GM18867 (cell line): ENCODE results near the gene ISYNA1.
A peak's percentile ranks its signal among the peaks of the same experiment; 100 is the strongest.

Experiments used
- ATAC-seq: cut with Tn5 transposase; IDR thresholded peaks from one replicate; pipeline ENCODE4 v1.9.1; 2021; ENCODE audit warnings: mild to moderate bottlenecking, moderate library complexity; ENCODE audit not compliant: unreplicated experiment

ISYNA1 gene

DNA sequence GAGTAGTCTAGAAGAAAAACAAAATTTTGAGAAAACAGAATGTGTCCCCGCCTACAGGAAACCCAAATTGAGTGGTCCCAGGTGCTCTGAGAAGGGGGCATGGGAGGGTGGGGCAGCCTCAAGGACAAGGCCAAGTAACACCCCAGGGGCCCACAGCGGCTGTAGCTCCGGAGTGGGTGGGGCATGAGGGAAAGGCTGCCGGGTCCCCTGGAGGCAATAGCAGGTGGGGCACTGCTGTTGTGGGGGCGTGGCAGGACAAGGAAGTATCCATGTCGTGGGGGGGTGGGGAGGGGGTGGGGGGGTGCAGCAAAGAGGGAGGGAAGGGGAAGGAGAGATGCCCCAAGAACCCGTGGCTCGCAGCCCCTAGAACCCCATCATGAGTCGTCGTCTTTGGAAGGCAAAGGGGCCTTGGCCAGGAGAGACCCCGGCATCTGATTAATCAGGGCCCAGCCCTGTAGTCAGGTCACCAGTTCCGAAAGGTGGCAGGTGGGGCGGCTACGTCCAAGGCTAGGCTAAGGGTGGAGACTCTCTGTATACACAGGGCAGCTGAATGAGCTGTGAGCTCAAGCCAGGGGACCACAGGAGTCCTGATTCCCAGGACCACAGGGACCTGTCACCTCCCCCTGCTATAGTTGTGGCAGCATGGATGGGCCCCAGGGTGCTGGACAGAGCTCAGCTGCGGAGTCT is 7.5 kb upstream of the ISYNA1 start:
- ATAC-seq, result no peak

GRCh38 chr19:18444513-18444912 is 6.6 kb upstream of the ISYNA1 start:
- no peak for ATAC-seq

- no peak for ATAC-seq
These were observed 5.9 kb upstream of the ISYNA1 start for GRCh38 chr19:18443831-18444230.

- no peak for ATAC-seq
These were observed 5.5 kb upstream of the ISYNA1 start for GRCh38 chr19:18443406-18443805.

- no peak for ATAC-seq
These were observed 5.0 kb upstream of the ISYNA1 start for GRCh38 chr19:18442941-18443340.

- no peak for ATAC-seq
These were observed 4.2 kb upstream of the ISYNA1 start for GRCh38 chr19:18441804-18442788.

DNA sequence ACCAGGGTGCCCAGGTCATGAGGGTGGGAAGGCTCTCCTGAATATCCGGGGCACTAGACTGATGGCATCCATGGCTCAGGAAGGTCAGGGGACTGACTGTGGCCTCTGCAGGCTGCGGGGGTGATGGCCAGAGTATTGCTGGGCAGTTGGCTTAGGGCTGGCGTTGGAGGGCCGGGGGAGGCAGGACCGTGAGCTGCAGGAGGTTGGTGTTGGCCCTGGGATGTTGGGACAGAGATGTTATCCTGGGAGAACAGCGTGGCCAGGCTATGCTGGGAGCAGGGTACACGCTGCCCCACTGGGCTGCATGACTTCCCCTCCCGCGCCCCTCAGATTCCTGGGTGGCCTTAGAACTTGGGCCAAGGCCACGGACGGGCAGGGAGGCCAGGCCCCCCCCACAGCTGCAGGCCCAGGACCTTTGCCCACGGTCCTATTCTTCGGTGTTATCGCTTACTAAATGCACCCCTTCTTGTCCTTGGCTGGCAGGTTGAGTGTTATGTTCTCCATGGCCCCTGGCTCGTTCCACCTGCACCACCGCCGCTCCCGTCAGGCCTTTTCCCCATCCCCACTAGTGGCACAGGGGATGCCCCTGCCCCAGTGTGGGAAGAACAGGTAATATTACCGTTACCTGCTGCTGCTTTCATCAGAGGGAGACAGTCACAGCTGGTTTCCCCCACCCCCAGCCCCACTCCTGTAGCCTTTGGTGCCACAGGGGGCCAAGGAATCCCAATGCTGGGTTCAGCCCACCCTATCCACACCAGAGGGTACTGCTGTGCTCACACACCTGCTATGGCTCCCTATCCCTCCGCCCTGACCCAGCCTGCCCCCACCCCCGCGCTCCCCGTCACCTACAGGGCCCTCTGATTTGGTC is 3.2 kb upstream of the ISYNA1 start:
- no peak for ATAC-seq

DNA sequence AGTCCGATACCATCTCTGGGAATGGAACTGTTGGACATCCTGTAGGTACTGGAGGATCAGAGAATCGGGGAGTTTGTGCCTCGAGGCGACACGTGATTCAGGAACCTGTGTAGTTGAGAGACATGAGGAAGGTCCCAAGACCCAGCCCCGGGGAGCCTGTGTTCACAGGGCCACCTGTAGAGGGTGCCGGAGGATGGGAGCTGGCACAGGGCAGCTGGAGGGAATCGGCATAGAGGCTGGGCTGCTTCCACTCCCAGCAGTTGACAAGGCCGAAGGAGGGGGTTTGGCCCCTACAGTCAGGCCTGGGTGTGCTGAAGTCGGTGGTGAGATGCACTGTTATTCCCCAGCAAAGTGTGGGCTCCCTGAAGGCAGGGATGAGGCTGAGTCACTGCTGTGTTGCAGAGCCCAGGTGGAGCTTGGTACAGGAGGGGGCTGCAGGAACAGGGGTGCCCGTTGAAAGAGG is 2.5 kb upstream of the ISYNA1 start:
- ATAC-seq, result no peak

GRCh38 chr19:18439910-18440237 is 1.9 kb upstream of the ISYNA1 start:
- no peak for ATAC-seq

GRCh38 chr19:18439025-18439909 is 1.3 kb upstream of the ISYNA1 start:
- ATAC-seq, result no peak

GRCh38 chr19:18438331-18439024 is 545 bp upstream of the ISYNA1 start:
- no peak for ATAC-seq

DNA sequence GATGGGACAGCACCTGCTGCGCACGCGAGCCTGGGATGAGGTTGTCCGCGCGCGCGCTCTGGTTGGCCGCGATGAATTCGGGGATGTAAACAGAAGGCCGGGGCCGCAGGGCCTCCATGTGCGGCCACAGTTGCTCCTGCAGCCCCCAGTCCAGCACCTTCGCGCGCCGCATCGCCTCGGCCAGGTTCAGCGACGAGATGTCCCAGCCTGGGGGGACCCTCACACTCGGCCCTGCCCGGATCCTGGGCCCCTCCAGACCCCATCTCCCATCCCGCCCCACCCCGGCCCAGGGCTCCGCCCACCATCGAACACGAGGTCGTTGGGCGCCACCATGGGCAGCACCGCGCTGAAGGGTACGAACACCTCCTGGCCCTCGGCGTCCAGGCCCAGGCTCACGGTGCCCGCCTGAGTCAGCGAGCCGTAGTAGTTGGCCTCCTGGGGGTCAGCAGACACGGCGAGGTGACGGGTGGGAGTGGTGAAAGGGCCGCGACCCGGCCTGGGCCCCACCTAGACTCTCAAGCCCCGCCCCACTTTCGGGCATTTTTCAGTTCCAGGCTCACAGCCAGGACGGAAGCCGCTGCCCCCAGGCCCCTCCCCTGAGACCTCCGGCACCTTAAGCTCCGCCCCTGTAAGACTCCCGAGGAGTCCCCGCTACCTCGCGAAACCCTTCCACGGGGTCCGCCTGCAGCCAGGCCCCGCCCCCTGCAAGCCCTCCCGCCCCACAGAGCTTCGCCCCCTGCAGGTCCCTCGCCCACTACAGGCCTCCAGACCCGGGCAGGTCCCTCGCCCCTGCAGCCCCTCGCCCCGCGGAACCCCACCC is 1.1 kb downstream of the ISYNA1 start:
- ATAC-seq, result peak; percentile 37

DNA sequence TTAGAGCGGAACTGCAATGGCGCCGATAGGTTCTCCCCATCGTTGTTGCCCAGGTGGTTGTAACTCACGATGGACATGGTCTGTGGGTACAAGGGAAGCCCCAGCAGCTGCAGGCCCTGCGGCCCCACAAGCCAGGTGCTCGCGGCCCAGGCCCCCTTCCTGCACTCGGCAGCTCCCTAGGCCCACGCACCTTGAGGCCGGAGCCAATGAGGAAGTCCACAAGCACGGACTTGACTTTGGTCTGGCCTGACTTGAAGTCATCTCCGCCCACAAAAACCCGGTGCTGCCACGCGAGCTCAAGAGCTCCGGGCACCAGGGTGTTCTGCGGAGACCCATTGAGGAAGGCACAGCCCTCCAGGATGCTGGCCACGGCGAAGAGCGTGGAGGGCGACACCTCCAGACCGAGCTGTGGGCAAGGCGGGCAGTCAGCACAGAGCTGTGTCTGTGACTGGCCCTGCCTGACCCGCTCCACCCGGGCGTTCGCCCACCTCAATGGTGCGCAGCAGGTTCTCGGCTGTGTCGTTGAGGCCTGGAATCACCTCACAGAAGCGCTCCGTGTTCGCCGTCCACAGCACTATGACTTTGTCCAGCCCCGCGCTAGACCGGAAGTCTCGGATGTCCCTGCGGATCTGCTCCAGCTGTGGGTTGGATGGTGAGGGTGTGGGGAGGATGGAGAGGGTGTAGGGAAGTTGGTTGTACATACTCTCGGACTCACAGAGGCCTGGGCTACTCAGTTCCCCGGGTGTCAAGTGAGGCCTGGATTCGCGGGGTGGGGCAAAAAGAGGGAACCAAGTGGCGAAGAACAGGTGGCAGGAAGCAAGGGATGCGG is 1.9 kb downstream of the ISYNA1 start:
- ATAC-seq, result no peak

DNA sequence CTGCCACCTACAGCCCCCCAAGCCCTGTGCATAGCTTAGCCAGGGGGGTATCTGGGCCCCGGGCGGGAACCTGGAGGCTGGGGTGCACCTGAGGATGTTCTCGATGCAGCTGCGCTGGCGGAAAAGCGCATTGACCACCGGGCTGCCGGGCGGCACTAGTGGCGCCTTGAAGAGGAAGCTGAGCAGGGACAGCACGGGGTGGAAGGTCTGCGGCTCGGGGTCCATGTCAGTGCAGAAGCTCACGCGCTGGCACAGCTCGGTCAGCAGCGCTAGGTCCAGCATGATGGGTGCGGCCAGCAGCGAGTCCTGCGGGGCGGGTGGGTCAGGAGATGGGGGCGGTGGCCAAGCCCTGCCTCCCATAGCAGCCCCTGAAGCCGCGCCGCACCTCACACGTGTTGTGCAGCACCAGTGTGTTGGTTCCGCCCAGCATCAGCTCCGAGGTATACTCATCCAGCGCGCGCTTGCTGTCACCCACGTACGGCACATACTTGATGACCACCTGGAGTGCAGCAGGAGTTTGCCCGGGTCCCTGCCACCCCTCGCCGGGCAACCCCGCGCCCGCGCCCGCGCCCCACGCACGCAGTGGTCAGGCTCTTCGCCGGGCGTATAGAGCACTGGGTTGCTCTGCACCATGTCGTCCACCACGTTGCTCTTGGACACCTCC is 2.6 kb downstream of the ISYNA1 start:
- no peak for ATAC-seq

GRCh38 chr19:18434411-18435175 is 3.3 kb downstream of the ISYNA1 start:
- no peak for ATAC-seq

DNA sequence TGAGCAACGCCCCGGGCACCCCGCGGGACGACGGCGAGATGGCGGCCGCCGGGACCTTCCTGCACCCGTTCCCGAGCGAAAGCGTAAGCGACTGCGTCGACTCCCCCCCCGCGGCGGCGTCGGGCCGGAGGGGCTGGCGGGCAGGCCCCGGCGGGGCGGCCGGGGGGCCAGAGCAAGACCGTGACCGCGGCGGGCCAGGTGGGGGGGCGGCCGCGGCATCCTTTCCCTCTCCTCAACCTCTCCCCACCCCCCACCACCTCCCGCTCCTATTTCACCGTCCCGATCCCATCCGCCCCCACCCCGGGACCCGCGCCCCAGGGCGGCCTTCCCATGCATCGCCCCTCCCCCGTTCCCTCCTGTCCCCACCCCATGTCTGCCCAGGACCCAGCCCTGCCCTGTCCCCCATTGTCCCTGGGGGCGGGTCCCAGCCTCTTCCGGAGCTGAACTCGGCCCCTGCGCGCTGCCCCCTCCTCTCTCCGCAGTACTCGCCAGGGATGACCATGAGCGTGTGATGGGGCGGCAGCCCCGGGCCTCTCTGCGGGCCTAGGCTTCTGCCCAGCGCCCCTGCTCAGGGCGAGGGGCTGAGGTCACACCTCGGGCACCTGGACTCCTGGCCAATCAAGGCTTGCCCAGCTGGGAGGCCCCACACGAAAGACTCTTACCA is 4.1 kb downstream of the ISYNA1 start:
- no peak for ATAC-seq
